NT2/D1 (cell line): ENCODE results near the gene HYDIN.
"Not testable (repeated sequence)": the region's sequence is repeated elsewhere in the genome, so short reads cannot be mapped to it uniquely, and the experiment has no call there.

Experiments
- SUZ12 ChIP-seq: IDR thresholded peaks from 2 replicates; pipeline ENCODE4 v1.6.1; 2011; ENCODE audit not compliant: insufficient read length, insufficient read depth; ENCODE audit errors: extremely low read depth
- YY1 ChIP-seq: IDR thresholded peaks from 2 replicates; pipeline ENCODE4 v1.6.1; 2011; ENCODE audit not compliant: insufficient read length, insufficient read depth
- ZNF274 ChIP-seq: IDR thresholded peaks from 2 replicates; pipeline ENCODE4 v1.6.1; 2011; ENCODE audit warnings: mild to moderate bottlenecking, low read depth, low read length

GRCh38 chr16:71109656-71110208 is 120.8 kb downstream of the HYDIN start:
- TF ChIP-seq SUZ12, ZNF274, YY1: not testable (repeated sequence)
